GM03348 (cell line): Measurements from ENCODE around the gene PSG1.

Experiments used
- DNase-seq: peaks from one replicate; pipeline ENCODE4 v3.0.0; 2012; ENCODE audit warnings: low spot score

Gene PSG1

DNA sequence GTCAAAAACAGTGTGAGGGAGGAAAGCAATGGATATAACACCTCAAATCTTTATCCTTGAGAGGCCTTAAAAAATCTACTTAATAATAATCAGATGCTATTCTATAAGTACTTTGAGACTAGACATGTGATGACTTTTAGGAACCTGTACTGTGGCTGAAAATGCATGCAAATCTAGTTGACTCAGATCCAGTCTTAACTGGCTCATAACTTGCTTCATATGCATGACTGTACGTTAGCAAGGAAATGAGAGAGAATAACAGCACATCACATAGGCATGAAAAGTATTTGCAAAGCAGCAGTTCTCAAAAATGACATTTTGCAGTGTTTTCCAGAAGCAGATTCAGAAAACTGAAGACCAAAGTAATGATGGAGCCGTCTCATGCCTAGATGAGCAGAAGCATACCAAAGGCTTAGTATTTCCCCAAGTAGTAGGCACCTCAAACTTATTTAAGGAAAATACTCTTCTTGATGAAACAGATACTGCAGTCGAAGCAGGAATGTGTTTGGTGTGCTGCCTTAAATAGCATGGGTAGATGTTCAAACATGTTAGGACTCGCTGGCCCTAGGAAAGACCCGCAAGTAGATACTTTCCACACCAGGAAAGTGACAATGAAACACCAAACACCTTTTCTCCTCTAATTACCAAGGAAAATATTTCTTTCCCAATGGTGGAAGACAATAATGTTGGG is 59.4 kb downstream of the PSG1 start:
- peak; percentile 59 for DNase-seq

DNA sequence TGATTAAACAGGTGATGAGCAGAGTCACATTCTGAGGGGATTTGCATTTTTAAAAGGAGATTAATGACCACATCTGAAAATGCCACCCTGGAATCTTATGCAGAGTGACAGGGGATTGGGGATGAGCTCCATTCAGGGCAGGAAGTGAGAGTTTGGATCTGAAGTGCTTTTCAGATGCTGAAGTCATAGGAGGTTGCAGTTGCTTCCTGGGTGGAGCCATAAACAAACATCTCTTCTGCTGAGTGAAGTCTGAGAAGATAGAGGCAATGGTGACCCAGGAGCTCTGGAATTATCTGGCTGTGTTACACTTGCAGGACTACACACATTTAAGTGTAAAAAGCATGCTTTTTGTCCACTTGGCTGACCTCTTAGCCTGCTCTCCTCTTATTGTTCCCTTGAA is 62.6 kb downstream of the PSG1 start:
- peak; percentile 13 for DNase-seq
